HG03175 (cell line): ENCODE measurements around the gene C5orf34.
"Not testable (repeated sequence)": the region's sequence is repeated elsewhere in the genome, so short reads cannot be mapped to it uniquely, and the experiment has no call there.

Experiments used
- ATAC-seq: cut with Tn5 transposase; IDR thresholded peaks from one replicate; pipeline ENCODE4 v1.9.1; 2021; ENCODE audit warnings: mild to moderate bottlenecking, moderate library complexity; ENCODE audit not compliant: unreplicated experiment

C5orf34 gene

DNA sequence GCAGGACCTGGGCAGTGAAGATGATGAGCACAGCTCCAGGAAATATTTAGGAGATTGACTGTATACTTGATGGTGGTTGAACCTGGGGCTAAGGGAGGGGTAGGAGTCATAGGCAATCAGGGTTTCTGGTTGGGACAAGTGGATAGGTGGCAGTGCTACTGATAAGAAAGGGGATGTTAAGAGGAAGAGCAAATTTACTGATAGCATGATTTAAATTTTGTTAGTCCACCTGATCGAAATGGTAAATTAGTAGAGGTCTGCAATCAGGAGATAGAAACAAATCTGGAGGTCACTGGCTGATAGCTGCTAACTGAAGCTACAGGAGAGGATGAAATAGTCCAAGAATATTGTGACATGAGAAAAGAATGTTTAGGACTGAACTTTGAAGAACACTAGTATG lies 5.7 kb upstream of the C5orf34 start:
- no peak for ATAC-seq

DNA sequence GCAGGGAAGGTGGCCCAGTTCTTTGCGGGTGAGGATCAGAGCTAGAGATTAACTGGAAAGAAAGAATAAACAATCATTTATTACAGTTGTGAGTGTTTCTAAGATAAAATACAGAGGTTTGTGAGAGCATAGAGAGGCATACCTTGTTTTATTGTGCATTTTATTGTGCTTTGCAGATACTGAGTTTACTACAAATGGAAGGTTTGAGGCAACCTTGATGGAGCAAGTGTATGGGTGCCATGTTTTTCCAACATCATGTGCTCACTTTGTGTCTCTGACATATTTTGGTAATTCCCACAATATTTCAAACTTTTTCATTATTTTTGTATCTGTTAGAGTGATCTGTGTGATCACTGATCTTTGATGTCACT lies 715 bp upstream of the C5orf34 start:
- no peak for ATAC-seq

DNA sequence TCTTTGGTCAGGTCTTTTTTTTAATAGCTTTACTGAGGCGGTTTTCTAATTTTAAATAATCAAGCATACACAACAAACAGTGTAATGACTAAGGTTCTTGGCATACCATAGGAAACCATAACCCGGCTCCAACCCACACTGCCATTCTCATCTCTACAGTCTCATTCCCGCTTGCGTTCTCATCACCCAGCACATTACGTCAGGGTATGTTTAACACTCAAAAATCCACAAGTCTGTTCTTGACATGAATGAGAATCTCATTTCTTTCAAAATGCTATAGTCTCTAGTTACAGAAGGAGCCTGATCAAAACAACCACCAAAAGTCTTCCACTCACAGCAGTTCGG lies 505 bp downstream of the C5orf34 start:
- ATAC-seq: peak; percentile 37

DNA sequence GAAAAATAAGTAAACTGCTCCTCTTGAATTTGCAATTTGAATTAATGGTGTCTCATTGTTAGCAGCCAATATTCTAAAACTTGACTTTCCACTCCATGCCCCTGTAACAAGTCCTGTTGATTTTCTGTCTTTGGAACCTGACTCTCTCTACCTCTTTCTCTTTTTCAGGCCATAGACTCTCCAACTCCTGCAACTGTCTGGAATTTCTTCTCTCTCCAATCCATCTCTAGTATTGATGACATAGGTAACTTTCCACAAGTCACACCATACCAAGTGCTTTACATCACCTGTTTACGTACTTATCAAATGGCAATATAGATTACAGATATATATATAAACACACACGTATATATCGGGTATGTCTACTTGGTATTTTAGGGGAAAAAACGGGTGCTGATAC lies 923 bp downstream of the C5orf34 start:
- ATAC-seq: no peak

DNA sequence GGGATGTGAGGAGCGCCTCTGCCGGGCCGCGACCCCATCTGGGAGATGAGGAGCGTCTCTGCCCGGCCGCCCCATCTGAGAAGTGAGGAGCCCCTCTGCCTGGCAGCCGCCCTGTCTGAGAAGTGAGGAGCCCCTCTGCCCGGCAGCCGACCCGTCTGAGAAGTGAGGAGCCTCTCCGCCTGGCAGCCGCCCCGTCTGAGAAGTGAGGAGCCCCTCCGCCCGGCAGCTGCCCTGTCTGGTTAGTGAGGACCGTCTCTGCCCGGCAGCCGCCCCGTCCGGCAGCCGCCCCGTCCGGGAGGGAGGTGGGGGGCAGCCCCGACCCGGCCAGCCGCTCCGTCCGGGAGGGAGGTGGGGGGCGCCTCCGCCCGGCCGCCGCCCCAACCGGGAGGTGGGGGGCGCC lies 3.9 kb downstream of the C5orf34 start:
- not testable (repeated sequence) for ATAC-seq

DNA sequence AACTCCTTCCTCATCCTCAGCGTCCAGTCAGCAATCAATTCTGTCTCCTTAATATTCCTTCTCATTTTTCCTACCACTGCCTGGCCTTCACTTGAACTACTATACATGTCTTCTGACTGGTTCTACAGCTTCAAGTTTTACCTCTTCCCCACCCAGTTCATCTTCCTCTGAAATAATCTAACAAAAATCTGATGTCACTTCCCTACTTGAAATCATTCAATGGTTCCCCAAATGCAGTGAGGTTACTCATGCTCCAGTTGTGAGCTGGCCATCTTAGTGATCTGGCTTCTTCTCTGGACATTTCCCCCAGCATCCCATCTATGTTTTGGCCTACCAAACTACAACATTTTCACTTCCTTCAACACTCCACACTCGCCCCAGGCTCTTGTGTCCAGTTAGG lies 16.4 kb downstream of the C5orf34 start:
- ATAC-seq: no peak

DNA sequence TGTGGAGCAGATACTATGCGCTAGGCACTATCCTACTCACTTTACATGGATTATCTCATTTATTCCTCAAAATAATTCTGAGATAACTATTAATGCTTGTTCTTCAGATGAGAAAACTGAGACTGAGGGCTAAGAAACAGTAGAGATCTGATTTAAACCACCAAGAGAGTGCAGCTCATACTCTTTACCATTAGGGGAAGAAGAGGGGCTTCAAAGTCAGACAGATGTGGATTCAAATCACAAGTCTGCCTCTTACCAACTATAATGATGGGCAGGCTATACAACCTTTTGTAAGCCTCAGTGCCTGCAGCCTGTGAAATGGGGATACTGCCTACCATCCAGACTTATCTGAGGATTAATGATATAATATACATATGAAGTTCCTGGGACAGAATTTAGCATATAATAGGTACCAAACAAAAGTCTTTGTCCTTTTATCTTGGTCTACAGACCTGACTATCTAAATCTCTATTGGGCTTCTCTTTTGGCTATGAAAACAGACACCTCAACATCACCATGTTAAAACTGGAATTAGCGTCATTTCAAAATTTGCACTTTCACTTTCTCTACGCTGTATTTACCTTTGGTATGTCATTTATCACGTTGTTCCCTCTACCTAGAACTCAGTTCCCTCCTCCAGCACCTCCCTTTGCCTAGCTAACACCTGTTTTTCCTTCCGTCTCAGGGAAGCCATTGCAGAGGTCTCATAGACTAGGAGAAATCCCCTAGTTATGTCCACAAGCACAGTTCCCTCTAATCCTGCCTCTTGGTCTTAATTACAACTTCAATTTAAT lies 17.4 kb downstream of the C5orf34 start:
- ATAC-seq: no peak

DNA sequence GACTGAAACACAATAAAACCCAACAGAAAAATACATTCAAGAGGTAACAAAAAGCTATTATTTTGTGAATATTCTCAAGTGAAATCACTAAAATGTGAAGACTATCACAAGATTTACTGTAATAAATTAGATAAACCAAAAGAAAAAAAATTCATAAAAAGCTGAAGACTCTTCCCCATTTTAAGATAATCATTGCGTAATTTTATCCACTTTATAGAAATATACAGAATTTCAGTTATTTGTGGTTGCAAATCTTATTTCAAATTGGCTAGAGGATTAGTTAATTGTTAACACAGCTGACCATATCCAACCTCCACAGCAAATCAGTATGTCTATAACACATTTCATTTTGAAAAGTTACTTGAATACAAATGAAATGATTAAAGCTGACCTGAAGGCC lies 23.6 kb downstream of the C5orf34 start:
- no peak for ATAC-seq

DNA sequence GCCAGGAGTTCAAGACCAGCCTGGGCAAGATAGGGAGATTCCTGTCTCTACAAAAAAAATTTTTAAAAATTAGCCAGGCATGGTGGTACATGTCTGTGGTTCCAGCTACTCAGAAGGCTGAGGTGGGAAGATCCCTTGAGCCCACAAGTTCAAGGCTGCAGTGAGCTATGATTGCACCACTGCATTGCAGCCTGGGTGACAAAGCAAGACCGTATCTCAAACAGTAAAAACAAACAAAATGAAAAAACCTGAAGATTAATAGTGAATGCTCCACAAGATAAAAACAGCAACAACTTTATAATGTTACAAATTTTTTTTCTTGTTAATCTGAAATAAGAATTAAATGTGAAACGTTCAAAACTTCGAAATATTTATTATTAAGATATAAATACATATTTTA lies 28.6 kb downstream of the C5orf34 start:
- no peak for ATAC-seq

DNA sequence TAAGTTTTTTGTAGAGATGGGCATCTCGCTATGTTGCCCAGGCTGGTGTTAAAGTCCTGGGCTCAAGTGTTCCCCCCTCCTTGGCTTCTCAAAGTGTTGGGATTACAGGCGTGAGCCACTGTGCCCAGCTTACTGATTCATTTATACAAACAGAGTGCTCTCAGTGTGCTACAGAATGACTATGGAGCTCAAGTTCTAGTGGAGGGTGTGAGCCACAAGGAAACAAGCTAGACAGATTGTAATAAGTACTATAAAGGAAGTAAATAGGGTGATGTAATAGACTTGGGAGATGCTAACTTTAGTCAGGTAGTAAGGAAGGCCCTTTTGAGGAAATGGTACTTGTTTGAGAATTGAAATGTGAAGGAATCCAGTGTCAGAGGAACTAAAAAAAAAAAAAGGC lies 29.5 kb downstream of the C5orf34 start:
- no peak for ATAC-seq

DNA sequence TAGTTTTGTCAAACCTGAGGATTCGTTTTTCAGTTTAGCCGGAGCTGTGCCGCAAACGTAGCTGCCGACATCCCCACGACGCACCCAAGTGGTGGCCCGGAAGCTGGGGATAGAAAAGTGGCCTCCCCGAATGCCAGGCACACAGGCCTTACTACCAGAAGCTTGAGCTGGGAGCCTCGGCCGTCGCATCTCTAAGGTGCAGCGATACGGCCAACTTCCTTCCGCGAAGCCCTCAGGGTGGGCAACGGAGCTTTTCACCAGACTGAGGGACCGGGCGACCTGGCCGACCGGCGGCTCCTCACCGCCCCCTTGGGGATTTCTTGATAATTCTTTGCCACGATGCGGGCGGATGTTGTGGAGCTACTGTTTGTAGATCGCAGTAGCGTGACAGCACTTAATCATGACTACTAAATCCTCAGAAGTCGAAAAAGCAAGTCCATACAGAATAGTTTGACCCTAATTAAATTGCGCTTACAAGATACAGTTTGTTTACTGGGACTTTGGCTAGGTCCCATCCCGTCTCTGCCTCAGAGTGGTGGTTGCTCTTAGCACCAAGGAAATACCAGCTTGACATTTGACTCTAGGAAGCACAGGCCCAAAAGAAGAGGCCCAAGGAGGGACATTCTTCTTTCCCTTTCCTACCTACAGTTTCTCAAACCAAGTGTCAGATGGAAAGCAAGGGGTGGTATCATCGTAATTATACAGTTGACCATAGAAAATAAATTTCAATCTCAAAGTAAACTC lies 30.7 kb downstream of the C5orf34 start:
- peak; percentile 82 for ATAC-seq

DNA sequence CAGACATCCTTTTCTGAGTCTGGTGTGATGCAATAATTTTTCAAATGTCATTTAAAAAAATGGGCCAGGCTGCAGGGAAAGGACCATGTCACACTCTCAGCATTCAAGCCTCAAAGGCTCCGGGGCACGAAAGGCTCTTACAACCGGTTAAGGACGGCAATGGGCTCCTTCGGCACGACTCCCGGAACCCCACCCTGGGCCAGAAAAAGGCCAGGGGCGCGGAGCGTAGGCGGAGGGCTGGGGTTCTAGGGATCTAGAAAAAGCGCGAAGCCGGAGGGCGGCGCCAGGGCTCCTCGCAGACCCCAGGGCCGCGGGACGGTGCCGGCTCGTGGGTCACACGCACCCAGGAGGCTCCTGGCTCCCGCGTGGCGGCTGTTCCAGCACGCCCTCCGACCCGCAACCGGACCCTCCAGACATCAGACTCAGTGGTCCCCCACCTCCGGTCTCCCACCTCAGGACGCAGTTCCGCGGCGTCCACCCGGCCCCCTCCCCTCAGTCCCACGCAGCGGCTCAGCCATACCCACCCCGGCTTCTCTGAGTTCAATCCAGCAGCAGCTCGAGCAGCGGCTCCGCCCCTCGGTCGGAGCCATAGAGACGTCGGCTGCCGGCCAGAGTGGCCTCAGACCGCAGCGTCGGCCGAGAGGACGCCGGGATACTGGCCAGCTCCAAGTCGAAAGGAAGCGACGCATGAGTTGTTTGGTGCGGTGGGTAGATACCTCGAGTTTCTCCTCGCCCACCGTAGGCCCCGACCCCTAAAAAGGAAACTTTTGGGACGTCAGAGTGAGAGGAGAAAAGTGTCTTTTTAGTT lies 31.4 kb downstream of the C5orf34 start, which contains the start of gene TMEM267:
Gene TMEM267 (minus strand): TSS at position 568 of the 808 bp plus-strand sequence. CDS start 29,896 bp downstream, outside the sequence.
- peak; percentile 88 for ATAC-seq

DNA sequence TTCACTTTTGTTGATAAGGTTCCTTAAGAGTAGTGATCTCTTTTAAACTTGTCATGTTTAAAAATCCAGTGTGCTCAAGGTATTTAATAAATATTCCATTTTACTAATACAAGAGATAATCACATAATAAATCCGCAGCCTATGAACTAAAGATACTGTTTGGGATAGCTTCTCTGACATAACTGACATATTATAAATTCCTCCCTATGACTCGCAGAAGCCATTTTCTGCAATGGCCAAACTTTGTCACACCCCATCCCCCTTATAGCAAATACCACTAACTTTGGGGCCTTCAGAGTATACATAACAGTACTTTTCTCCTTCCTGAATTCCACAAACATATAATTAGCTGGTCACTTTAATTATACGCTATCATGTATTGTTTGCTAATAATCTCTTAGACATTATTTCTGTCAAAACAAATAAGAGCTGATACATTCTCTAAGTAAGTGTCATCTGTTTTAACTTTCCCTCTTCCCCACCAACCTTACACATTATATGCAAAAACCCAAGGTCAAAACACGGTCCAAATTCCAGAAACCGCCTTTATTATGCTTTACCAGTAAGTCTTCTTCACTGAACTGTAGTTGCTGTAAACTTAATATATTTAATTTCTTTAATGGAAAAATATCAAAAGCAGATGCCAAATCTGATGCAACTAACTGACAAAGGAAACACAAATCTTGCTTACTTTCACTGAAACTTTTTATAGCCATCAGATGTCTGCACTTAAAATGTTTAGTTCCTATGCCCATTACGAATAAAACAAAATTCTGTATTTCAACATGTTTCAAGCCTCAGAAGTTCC lies 32.3 kb downstream of the C5orf34 start:
- no peak for ATAC-seq

DNA sequence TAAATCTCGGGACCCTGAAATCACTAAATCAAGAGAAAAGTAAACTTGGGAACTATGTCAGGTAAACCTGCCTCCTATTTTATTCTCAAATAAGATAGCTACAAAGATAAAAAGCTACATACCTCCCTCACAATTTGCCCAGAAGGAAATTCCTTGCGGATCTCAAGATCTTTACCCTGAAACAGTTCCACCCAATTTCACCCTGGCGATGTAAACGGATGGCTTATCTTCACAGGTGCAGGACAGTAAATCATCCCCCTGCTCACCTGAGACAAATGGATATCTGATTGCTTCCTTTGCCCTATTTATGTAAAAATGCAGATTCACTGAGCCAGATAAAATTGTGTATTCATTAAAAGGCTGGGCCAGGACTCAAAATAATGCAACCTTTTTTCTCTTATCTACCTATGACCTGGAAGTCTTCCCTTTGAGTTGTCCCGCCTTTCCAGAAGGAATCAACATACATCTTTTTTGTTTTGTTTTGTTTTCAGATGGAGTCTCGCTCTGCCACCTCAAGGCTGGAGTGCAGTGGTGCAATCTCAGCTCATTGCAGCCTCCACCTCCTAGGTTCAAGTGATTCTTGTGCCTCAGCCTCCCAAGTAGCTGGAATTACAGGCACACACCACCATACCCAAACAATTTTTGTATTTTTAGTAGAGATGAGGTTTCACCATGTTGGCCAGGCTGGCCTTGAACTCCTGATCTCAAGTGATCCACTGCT lies 45.1 kb downstream of the C5orf34 start:
- no peak for ATAC-seq

DNA sequence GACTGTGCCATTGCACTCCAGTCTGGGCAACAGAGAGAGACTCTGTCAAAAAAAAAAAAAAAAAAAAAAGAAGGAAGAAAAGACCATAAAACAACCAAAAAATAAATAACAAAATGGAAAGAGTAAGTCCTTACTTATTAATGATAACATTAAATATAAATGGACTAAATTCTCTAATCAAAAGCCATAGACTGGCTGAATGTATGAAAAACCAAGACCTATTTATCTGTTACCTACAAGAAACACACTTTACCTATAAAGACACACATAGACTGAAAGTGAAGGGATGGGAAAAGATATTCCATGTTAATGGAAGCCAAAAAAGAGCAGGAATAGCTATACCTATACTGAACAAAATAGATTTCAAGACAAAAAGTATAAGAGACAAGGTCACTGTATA lies 47.8 kb downstream of the C5orf34 start:
- no peak for ATAC-seq

DNA sequence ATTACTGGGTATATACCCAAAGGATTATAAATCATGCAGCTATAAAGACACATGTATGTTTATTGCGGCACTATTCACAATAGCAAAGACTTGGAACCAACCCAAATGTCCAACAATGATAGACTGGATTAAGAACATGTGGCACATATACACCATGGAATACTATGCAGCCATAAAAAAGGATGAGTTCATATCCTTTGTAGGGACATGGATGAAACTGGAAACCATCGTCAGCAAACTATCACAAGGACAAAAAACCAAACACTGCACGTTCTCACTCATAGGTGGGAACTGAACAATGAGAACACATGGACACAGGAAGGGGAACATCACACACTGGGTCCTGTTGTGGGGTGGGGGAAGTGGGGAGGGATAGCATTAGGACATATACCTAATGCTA lies 49.5 kb downstream of the C5orf34 start:
- not testable (repeated sequence) for ATAC-seq

DNA sequence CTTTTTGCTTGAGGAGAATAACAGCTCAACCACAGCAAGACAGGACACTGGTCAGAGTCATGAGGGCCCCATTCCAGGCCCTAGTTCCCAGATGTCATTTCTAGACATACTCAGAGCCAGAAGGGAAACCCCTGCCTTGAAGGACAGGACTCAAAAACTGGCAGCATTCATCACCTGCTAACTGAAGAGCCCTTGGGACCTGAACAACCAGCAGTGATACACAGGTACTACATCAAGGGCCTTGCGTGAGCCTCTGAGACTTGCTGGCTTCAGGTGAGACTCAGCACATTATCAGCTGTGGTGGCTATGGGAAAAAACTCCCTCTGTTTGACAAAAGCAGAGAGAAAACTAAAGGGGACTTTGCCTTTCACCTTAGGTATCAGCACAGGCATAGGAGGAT lies 53.9 kb downstream of the C5orf34 start:
- ATAC-seq: no peak

DNA sequence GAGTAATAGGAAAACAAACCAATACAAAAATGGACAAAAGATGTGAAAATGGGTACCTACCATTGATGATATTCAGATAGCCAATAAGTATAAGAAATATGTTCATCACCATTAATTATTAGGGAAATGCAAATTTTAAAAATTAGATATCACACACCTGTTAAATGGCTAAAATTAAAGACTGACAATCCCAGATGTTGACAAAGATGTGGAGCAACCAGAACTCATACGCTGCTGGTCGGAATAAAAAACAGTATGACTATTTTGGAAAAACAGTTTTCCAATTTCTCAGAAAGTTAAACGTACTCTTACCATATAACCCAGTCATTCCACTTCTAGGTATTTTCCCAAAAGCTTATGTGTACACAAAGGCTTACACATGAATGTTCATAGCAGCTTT lies 58.4 kb downstream of the C5orf34 start:
- ATAC-seq: no peak

DNA sequence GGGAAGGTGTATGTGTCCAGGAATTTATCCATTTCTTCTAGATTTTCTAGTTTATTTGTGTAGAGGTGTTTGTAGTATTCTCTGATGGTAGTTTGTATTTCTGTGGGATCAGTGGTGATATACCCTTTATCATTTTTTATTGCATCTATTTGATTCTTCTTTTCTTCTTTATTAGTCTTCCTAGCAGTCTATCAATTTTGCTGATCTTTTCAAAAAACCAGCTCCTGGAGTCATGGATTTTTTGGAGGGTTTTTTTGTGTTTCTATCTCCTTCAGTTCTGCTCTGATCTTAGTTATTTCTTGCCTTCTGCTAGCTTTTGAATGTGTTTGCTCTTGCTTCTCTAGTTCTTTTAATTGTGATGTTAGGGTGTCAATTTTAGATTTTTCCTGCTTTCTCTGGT lies 73.4 kb downstream of the C5orf34 start:
- not testable (repeated sequence) for ATAC-seq

DNA sequence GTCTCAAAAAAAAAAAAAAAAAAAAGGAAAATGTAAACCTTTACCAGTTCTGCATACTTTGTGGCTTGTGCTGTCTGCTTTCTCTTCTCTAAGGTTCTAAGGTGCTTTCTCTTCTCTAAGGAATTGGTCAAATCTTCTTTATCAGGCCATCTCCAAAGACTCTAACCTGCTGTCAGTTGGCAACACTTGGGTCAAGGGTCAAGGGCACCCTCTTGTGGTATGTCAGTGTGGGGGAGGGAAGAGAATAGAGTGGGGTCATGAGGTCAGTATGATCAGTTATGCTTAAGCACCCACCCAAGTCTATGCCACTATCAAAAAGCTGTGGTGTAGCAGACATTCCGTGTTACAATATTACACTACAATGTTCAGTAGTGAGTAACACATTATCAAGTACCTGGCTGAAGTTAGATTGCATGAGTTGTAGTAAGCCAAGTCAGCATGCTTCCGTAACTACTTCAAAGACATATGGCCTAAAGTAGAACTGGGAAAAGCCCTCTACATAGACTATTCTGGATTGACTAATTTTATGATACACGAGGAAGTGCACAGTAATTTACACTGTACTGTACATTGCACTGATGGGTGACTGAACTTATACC lies 77.8 kb downstream of the C5orf34 start:
- no peak for ATAC-seq
